PC-3 (cell line): ENCODE data around the gene RPL12. TPM values are rescaled to one million over a fixed set of nuclear protein-coding genes. Genes with fewer than 3 reads are reported as not detected.

Experiments used
- ATAC-seq: fragments of 200-7000 bp; cut with Tn5 transposase; 2 replicates; pipeline ENCODE4 v1.9.1; 2020; ENCODE audit warnings: mild to moderate bottlenecking, moderate library complexity
- BruUV-seq: library from RNA; stranded (reverse); fragments of 400-500 nt; replicated peaks from 2 replicates; lab custom pipeline; 2021; lab: Mats Ljungman, UMichigan
- CTCF ChIA-PET: fragments of 300-600 bp; sonication (Branson Sonifier 250); formaldehyde crosslinking; loops from one replicate; lab custom pipeline; 2022; ENCODE audit warnings: antibody characterized with exemption; lab: Charles Lee
- POLR2A ChIA-PET: fragments of 300-600 bp; sonication (Branson Sonifier 250); formaldehyde crosslinking; loops from one replicate; lab custom pipeline; 2022; ENCODE audit warnings: antibody characterized with exemption; ENCODE audit not compliant: unreplicated experiment; lab: Charles Lee
- DNase-seq: peaks from one replicate; pipeline ENCODE4 v3.0.0-alpha.2; 2015
- H2AFZ ChIP-seq: fragments of 300-600 bp; sonication (generic); 2 replicates; pipeline ENCODE4 v1.6.0; 2016; ENCODE audit warnings: antibody characterized with exemption, low read length
- H3F3A ChIP-seq: fragments of 300-600 bp; sonication (generic); one replicate; pipeline ENCODE4 v1.6.0; 2017; ENCODE audit warnings: antibody characterized with exemption, low read length, control low read depth, mild to moderate bottlenecking; ENCODE audit not compliant: unreplicated experiment
- H3K27ac ChIP-seq: fragments of 300-600 bp; sonication (generic); 2 replicates; pipeline ENCODE4 v1.5.1; 2016; ENCODE audit warnings: mild to moderate bottlenecking, low read length
- H3K27me3 ChIP-seq: fragments of 300-600 bp; sonication (generic); 2 replicates; pipeline ENCODE4 v1.6.1; 2016; ENCODE audit warnings: low read length, mixed read lengths
- H3K36me3 ChIP-seq: fragments of 300-600 bp; sonication (generic); 2 replicates; pipeline ENCODE4 v1.6.1; 2016; ENCODE audit warnings: low read depth, mixed run types, low read length, mixed read lengths
- H3K4me1 ChIP-seq: fragments of 300-600 bp; sonication (generic); 2 replicates; pipeline ENCODE4 v1.5.1; 2016; ENCODE audit warnings: low read length; ENCODE audit not compliant: insufficient read depth
- H3K4me2 ChIP-seq: fragments of 300-600 bp; sonication (generic); 2 replicates; pipeline ENCODE4 v1.6.0; 2016; ENCODE audit warnings: low read length
- H3K4me3 ChIP-seq: fragments of 300-600 bp; sonication (generic); 2 replicates; pipeline ENCODE4 v1.5.1; 2016; ENCODE audit warnings: mild to moderate bottlenecking, low read length, mixed read lengths
- H3K79me2 ChIP-seq: fragments of 300-600 bp; sonication (generic); 2 replicates; pipeline ENCODE4 v1.6.1; 2017; ENCODE audit warnings: low read length, mixed read lengths
- H3K9ac ChIP-seq: fragments of 300-600 bp; sonication (generic); 2 replicates; pipeline ENCODE4 v1.6.0; 2016; ENCODE audit warnings: mild to moderate bottlenecking, low read length
- H3K9me2 ChIP-seq: fragments of 300-600 bp; sonication (generic); replicated peaks from 2 replicates; pipeline ENCODE4 v1.6.1; 2016; ENCODE audit warnings: mixed run types, low read length, mixed read lengths
- H3K9me3 ChIP-seq: fragments of 300-600 bp; sonication (generic); 2 replicates; pipeline ENCODE4 v1.6.1; 2016; ENCODE audit warnings: low read length, mixed read lengths
- H4K20me1 ChIP-seq: fragments of 300-600 bp; sonication (generic); 2 replicates; pipeline ENCODE4 v1.6.1; 2016; ENCODE audit warnings: low read length, mixed read lengths
- EZH2 ChIP-seq: fragments of 300-600 bp; sonication (generic); IDR thresholded peaks from one replicate; pipeline ENCODE4 v1.6.1; 2017; ENCODE audit warnings: antibody characterized with exemption, mild to moderate bottlenecking, low read length; ENCODE audit not compliant: unreplicated experiment
- EZH2phosphoT487 ChIP-seq: fragments of 300-600 bp; sonication (generic); IDR thresholded peaks from 2 replicates; pipeline ENCODE4 v1.6.1; 2018; ENCODE audit warnings: mild to moderate bottlenecking, antibody characterized with exemption, low read length, borderline replicate concordance
- intact Hi-C: fragments of 100-400 bp; cut with micrococcal nuclease; formaldehyde crosslinking; loops from 2 replicates; pipeline ENCODE4 v1.9.0; 2023
- total RNA-seq: library from RNA; depleted of rRNA; stranded (reverse); fragments of >200 nt; gene quantifications from 2 replicates; pipeline ENCODE4 v1.2.3, GENCODE V29; 2014
- TF ChIP-seq, protein P1 (sequence below): fragments of 300-600 bp; sonication (generic); conservative IDR thresholded peaks from 2 replicates; pipeline ENCODE4 v1.5.1; 2017; ENCODE audit warnings: antibody characterized with exemption, low read depth, mild to moderate bottlenecking, low read length

RPL12 gene
- total RNA-seq, 1 experiment from 2014 or later = 1,417 TPM

DNA sequence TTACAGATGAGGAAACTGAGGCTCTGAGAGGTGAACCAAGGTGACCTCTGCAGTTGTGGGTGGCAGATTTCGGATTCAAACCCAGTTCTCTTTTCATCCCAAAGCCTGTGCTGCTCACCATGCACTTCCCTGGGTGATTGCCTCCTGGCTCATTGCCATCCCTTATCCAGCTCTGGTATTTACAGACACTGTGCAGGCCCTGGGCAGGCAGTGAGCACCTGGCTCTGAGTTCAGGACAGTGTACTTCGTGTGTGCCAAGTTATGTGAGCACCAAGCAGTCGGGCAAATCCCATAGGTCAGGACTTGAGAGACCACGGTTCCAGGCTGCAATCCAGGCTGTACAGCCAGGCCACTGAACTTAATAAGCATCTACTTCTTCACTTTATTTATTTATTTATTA, 1.5 kb upstream of the RPL12 start:
- TF ChIP-seq, protein P1, sequence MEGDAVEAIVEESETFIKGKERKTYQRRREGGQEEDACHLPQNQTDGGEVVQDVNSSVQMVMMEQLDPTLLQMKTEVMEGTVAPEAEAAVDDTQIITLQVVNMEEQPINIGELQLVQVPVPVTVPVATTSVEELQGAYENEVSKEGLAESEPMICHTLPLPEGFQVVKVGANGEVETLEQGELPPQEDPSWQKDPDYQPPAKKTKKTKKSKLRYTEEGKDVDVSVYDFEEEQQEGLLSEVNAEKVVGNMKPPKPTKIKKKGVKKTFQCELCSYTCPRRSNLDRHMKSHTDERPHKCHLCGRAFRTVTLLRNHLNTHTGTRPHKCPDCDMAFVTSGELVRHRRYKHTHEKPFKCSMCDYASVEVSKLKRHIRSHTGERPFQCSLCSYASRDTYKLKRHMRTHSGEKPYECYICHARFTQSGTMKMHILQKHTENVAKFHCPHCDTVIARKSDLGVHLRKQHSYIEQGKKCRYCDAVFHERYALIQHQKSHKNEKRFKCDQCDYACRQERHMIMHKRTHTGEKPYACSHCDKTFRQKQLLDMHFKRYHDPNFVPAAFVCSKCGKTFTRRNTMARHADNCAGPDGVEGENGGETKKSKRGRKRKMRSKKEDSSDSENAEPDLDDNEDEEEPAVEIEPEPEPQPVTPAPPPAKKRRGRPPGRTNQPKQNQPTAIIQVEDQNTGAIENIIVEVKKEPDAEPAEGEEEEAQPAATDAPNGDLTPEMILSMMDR = no peak
- TF ChIP-seq EZH2phosphoT487 (no peak), EZH2 (no peak)
- no peak overlapping the region for H2AFZ ChIP-seq
- no peaks in the 10 kb centered on the region for H3K9me2 ChIP-seq
- CTCF ChIA-PET = no interaction called here
- no TSS peak for BruUV-seq
- H3K79me2 ChIP-seq = peaks cover 44% of the 10 kb centered on the region
- H3K4me2 ChIP-seq = peak overlapping the region; percentile 99
- H3K4me3 ChIP-seq = peak overlapping the region; percentile 84; the same call in 1 of the 2 replicates
- H4K20me1 ChIP-seq = peaks cover 33% of the 10 kb centered on the region
- H3K4me1 ChIP-seq = peaks cover 22% of the 10 kb centered on the region
- DNase-seq (peak; percentile 46), ATAC-seq (no peak)
- intact Hi-C loops = no loop called here
- H3F3A ChIP-seq = no peaks in the 10 kb centered on the region
- H3K36me3 ChIP-seq = peaks cover 27% of the 10 kb centered on the region
- no peak overlapping the region for H3K9ac ChIP-seq
- H3K27ac ChIP-seq = no peak overlapping the region
- POLR2A ChIA-PET = interaction anchor here (1.0 kb wide), 1 partner anchor 56 kb away, joined by 3 read pairs; the partner anchor contains the start of gene SLC2A8
- no peaks in the 10 kb centered on the region for H3K27me3 ChIP-seq
- H3K9me3 ChIP-seq = no peaks in the 10 kb centered on the region

DNA sequence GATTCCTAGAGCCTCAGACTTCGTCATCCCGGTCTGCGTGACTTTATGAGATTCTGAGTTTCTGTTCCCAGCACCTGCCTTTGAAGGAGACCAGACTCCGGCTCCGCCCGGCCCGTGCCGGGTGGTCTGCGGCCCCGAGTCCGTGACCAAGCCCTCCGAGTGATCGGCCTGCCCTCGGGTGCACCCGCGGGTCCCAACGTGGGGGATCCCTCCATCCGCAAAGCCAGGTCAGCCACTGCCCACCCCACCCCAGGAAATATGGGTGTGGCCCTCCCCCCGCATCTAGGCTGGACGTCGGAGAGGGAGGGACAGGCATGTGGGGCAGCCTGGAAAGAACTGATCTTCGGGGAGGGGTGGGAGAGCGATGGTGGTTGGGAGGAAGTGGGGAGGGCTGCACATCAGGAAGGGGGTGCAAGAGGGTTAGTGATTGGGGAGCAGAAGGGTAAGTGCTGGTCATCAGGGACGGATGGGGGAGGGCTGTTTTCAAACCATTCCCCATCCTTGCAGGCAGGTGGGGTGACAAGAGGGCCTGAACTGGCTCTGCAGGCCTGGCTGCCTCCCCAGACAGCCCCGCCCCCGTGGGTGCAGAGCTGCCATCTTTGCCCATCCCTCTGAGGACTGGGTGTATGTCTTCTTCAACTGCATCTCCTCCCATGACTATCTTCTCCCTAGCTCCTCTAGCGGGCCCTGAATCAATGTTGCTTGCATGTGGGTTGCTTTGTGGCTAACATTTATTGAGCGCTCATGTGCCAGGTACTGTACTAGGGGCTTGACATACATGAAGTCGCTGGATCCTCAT, 851 bp upstream of the RPL12 start:
- Histone ChIP-seq H3K9me2 (no peaks in the 10 kb centered on the region), H4K20me1 (peaks cover 39% of the 10 kb centered on the region), H3K4me2 (peak overlapping the region; percentile 99), H3F3A (no peaks in the 10 kb centered on the region), H3K27ac (peak overlapping the region; percentile 78), H3K36me3 (peaks cover 32% of the 10 kb centered on the region), H3K9me3 (no peaks in the 10 kb centered on the region), H3K4me1 (peaks cover 15% of the 10 kb centered on the region), H3K4me3 (peak overlapping the region; percentile 84), H3K27me3 (no peaks in the 10 kb centered on the region), H3K9ac (peak overlapping the region; percentile 98), H2AFZ (peak overlapping the region; percentile 88), H3K79me2 (peaks cover 46% of the 10 kb centered on the region)
- ChIA-PET POLR2A (interaction anchor here (0.6 to 1.0 kb wide), 3 partner anchors 28 to 56 kb away, joined by 3 read pairs; partner anchors contain the start of genes SLC2A8 and ZNF79), CTCF (interaction anchor here (0.6 kb wide), 1 partner anchor 64 kb away, joined by 3 read pairs; no protein-coding TSS in a partner anchor)
- BruUV-seq = no TSS peak
- peak; percentile 39 for ATAC-seq
- peak; percentile 53 for DNase-seq
- intact Hi-C loops = loop anchor here (1.0 kb wide), 1 partner anchor 28 kb away; the partner anchor contains the start of gene ZNF79
- TF ChIP-seq, protein P1 = no peak
- TF ChIP-seq EZH2phosphoT487 (no peak), EZH2 (no peak)

DNA sequence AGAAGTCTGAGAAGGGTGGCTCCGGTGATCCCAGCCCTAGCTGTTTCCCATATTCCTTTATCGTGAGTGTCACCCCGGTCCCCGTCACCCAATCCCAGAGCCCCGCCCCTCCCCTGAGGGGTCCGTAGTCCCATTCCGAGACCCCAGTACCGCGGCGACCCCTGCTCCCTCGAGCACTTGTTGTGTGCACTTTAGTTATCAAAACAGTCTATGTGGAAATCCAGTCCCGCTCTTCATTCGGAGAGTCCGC, 327 bp upstream of the RPL12 start:
- intact Hi-C loops = loop anchor here (1.0 kb wide), 1 partner anchor 27 kb away; the partner anchor contains the start of gene ZNF79
- H3K4me3 ChIP-seq = peak overlapping the region; percentile 84
- peak overlapping the region; percentile 78 for H3K27ac ChIP-seq
- DNase-seq (no peak), ATAC-seq (no peak)
- H3K79me2 ChIP-seq = peaks cover 46% of the 10 kb centered on the region
- BruUV-seq = TSS peak; percentile 49
- CTCF ChIA-PET = interaction anchor here (0.6 kb wide), 1 partner anchor 63 kb away, joined by 3 read pairs; no protein-coding TSS in a partner anchor
- H3K4me2 ChIP-seq = peak overlapping the region; percentile 99
- no peaks in the 10 kb centered on the region for H3K9me2 ChIP-seq
- POLR2A ChIA-PET = interaction anchor here (0.6 to 1.0 kb wide), 2 partner anchors 27 to 55 kb away, joined by 3 read pairs; partner anchors contain the start of gene ZNF79
- peak overlapping the region; percentile 88 for H2AFZ ChIP-seq
- H4K20me1 ChIP-seq = peaks cover 44% of the 10 kb centered on the region
- no peaks in the 10 kb centered on the region for H3K27me3 ChIP-seq
- H3K4me1 ChIP-seq = peaks cover 13% of the 10 kb centered on the region
- H3K9ac ChIP-seq = peak overlapping the region; percentile 98
- peaks cover 5% of the 10 kb centered on the region for H3F3A ChIP-seq
- peaks cover 38% of the 10 kb centered on the region for H3K36me3 ChIP-seq
- TF ChIP-seq EZH2phosphoT487 = no peak
- no peak for TF ChIP-seq EZH2
- TF ChIP-seq, protein P1 = no peak
- H3K9me3 ChIP-seq = no peaks in the 10 kb centered on the region
